ENCODE measurements around the gene RRAGC.

DNA sequence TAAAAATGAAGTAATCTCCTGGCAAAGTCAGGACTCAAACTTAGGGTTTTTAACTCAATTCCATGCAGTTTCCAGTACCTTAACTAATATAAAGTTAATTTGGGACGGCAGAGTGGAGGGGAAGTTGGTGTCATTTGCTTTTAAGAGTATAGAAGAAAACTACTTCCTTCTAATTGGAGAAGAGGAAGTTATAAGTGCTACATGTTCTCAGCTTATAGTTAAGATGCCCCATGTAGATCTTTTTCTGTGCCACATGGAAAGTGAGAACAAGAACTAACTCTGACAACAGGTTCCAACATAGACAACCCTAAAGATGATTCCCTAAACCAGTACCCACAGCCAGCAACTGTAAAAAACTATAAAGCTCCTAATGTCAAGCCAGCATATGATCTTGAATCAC, 11.5 kb downstream of the RRAGC start:
- TF ChIP-seq CTCF (conservative IDR thresholded peaks at IDR 0.05 in 1 of 2, IDR thresholded peaks at IDR 0.05 in 1 of 2; ENCODE audit: extremely low read depth in 1 of 2, insufficient read depth in 1 of 2, low read depth in 1 of 2, low read length in 2 of 2): no peak
- TF ChIP-seq EZH2 (IDR thresholded peaks at IDR 0.05; ENCODE audit: borderline replicate concordance, low read length): no peak
